ENCODE measurements around the gene KAZN.

The KAZN gene

GRCh38 chr1:14952626-14953314, 354.3 kb downstream of the KAZN start:
- no peak for TF ChIP-seq CTCF (IDR thresholded peaks at IDR 0.05; ENCODE audit: low read depth, low read length, missing control alignments)
- no peak for DNase-seq (ENCODE audit: low read depth)
- no peak overlapping the region for H3K4me3 ChIP-seq (ENCODE audit: low read depth, low read length)

- no peak for TF ChIP-seq CTCF (IDR thresholded peaks at IDR 0.05; ENCODE audit: low read depth, low read length, missing control alignments)
- DNase-seq (ENCODE audit: low read depth), result no peak
- no peak overlapping the region for H3K4me3 ChIP-seq (ENCODE audit: low read depth, low read length)
Observed at GRCh38 chr1:14954210-14954609, 355.7 kb downstream of the KAZN start.

- no peak overlapping the region for H3K4me3 ChIP-seq (ENCODE audit: low read depth, low read length)
- no peak for DNase-seq (ENCODE audit: low read depth)
- TF ChIP-seq CTCF (IDR thresholded peaks at IDR 0.05; ENCODE audit: low read depth, low read length, missing control alignments), result no peak
Observed at GRCh38 chr1:14954930-14955329, 356.4 kb downstream of the KAZN start.

DNA sequence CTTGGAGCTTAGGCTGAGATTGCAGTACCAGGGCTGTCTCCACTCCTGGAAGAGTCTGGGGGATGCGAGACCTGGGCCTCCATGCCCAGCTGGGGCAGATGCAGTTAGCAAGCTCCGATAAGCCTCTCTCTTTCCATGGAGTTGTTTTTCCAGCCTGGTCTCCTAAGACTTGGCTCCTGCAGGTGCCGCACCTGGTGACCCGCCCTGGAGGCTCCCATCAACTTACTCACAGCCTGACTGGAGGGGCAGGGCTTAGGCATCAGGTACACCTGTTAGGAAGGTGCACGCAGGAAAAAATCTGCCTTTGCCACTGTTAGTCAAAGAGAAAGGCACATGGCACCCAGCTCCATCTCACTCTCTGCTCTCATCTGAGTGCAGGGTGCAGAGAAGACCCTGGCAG, 356.9 kb downstream of the KAZN start:
- TF ChIP-seq CTCF (IDR thresholded peaks at IDR 0.05; ENCODE audit: low read depth, low read length, missing control alignments), result no peak

GRCh38 chr1:14955976-14956375, 357.5 kb downstream of the KAZN start:
- TF ChIP-seq CTCF (IDR thresholded peaks at IDR 0.05; ENCODE audit: low read depth, low read length, missing control alignments), result no peak
- H3K4me3 ChIP-seq (ENCODE audit: low read depth, low read length), result no peak overlapping the region
- no peak for DNase-seq (ENCODE audit: low read depth)

More for the DNA sequence above, 356.9 kb downstream of the KAZN start:
- DNase-seq (ENCODE audit: low read depth), result no peak
- no peak overlapping the region for H3K4me3 ChIP-seq (ENCODE audit: low read depth, low read length)

DNA sequence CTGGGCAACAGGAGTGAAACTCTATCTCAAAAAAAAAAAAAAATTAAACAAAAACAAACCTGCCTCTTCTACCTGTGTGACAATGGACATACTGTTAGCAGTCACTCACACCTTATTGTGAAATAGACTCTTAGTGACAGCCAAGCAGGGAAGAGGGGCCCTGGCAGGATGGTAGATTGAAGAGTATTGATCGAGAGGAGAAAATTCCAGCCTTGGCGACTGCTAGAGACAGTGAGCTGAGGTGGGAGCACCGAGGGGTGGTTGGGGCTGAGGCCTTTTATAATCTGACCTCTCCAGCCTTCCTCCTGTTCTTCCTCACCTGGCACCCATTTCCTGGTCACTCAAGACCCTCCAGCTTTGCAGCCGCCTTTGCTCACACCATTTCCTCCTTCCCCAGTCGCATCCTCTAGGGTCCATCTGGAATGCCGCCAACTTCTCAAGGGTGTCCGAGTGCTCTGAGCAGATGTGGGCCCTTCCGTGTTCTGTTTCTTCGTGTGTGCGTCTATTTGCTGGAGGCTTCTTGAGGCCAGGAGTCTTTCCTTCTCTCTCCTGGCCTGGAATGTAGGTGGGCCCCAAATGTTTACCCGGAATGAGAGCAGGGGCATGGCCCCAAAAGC, 358.2 kb downstream of the KAZN start:
- no peak for TF ChIP-seq CTCF (IDR thresholded peaks at IDR 0.05; ENCODE audit: low read depth, low read length, missing control alignments)
- DNase-seq (ENCODE audit: low read depth), result no peak
- H3K4me3 ChIP-seq (ENCODE audit: low read depth, low read length), result no peak overlapping the region

Measured in GM12864 (cell line).